Measurements from ENCODE around the gene PPP1R12C.

GRCh38 chr19:55114566-55115145 lies 2.8 kb downstream of the PPP1R12C start:
- TF ChIP-seq CTCF (IDR thresholded peaks at IDR 0.05; ENCODE audit: poor library complexity) (no peak), EZH2 (IDR thresholded peaks at IDR 0.05; ENCODE audit: borderline replicate concordance) (no peak)

Data from hepatocyte (in vitro differentiated cells).